Measurements from ENCODE around the gene WWOX.

DNA sequence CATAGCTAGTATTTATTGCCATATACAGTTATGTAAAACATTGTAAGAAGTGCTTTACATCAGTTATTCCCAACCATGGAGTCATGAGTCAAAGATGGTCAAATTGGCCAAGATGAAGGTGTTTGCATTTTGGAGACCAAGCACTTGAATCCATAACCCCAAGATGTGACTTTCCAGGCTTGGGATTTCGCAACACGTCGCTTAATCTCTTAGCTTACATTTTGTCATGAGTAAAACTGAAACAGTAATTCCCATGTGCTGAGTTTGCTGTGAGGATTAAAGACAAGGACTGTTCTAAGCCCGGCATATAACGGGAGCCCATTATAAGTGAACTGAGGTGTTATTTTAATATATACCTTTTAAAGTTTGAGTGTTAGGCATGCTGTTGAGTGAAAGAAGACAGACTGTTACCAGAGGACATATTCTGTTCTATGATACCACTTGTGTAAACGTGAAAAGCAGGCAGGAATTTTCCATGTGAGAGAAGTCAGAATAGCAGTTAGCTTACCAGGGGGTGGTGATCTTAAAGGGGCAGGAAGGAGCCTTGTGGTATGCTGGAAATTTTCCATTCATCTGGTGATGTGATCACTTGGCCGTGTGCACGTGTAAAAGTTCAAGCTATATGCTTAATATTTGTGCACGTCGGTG, 484.9 kb downstream of the WWOX start:
- TF ChIP-seq POLR2AphosphoS5 (IDR thresholded peaks at IDR 0.05; ENCODE audit: low read depth, low read length) (no peak), POLR2A (IDR thresholded peaks at IDR 0.05; ENCODE audit: low read depth, low read length) (no peak)

Measured in GM12891 (cell line).